HG02588 (cell line): ENCODE data around the gene CA10.

Source experiments
- ATAC-seq: cut with Tn5 transposase; IDR thresholded peaks from one replicate; pipeline ENCODE4 v1.9.1; 2021; ENCODE audit warnings: mild to moderate bottlenecking, moderate library complexity; ENCODE audit not compliant: unreplicated experiment

CA10 gene

GRCh38 chr17:51700011-51700760 is 458.3 kb downstream of the CA10 start:
- ATAC-seq = no peak

- no peak for ATAC-seq
Observed at GRCh38 chr17:51699303-51699702, 459.2 kb downstream of the CA10 start.

GRCh38 chr17:51692917-51693316 is 465.6 kb downstream of the CA10 start:
- no peak for ATAC-seq

- ATAC-seq = no peak
Observed at GRCh38 chr17:51687887-51688286, 470.6 kb downstream of the CA10 start.

GRCh38 chr17:51685287-51685909 is 473.1 kb downstream of the CA10 start:
- no peak for ATAC-seq

GRCh38 chr17:51684214-51684613 is 474.3 kb downstream of the CA10 start:
- ATAC-seq = no peak

- no peak for ATAC-seq
Observed at GRCh38 chr17:51683291-51683690, 475.2 kb downstream of the CA10 start.

- ATAC-seq = no peak
Observed at GRCh38 chr17:51682115-51682514, 476.4 kb downstream of the CA10 start.

GRCh38 chr17:51677875-51678274 is 480.6 kb downstream of the CA10 start:
- ATAC-seq = no peak

- no peak for ATAC-seq
Observed at GRCh38 chr17:51676691-51677487, 481.6 kb downstream of the CA10 start.

GRCh38 chr17:51674579-51675255 is 483.8 kb downstream of the CA10 start:
- no peak for ATAC-seq

- no peak for ATAC-seq
Observed at GRCh38 chr17:51673070-51673469, 485.4 kb downstream of the CA10 start.

- no peak for ATAC-seq
Observed at GRCh38 chr17:51672065-51672464, 486.4 kb downstream of the CA10 start.

GRCh38 chr17:51670899-51671298 is 487.6 kb downstream of the CA10 start:
- no peak for ATAC-seq

GRCh38 chr17:51668963-51669246 is 489.6 kb downstream of the CA10 start:
- no peak for ATAC-seq

- no peak for ATAC-seq
Observed at GRCh38 chr17:51668155-51668962, 490.2 kb downstream of the CA10 start.

- ATAC-seq = no peak
Observed at GRCh38 chr17:51667706-51668083, 490.8 kb downstream of the CA10 start.

- ATAC-seq = no peak
Observed at GRCh38 chr17:51666971-51667705, 491.4 kb downstream of the CA10 start.

- no peak for ATAC-seq
Observed at GRCh38 chr17:51662204-51663056, 496.1 kb downstream of the CA10 start.
